Mesendoderm (in vitro differentiated cells): Measurements from ENCODE around the gene CRYBG2.

ENCODE experiments used
- DNase-seq: peaks from one replicate; pipeline ENCODE4 v3.0.0; 2013
- H2AK5ac ChIP-seq: 2 replicates; pipeline ENCODE4 v1.6.1; 2013; ENCODE audit warnings: low read length, inconsistent platforms
- H2BK120ac ChIP-seq: 2 replicates; pipeline ENCODE4 v1.6.1; 2013; ENCODE audit warnings: low read depth, mild to moderate bottlenecking, low read length, moderate library complexity, mixed read lengths
- H2BK15ac ChIP-seq: replicated peaks from 2 replicates; pipeline ENCODE4 v1.6.1; 2013; ENCODE audit warnings: low read depth, mild to moderate bottlenecking, moderate library complexity
- H2BK5ac ChIP-seq: 2 replicates; pipeline ENCODE4 v1.6.1; 2013; ENCODE audit warnings: low read length, inconsistent platforms
- H3K18ac ChIP-seq: 2 replicates; pipeline ENCODE4 v1.6.1; 2013; ENCODE audit warnings: mild to moderate bottlenecking, low read length, mixed read lengths
- H3K23ac ChIP-seq: one replicate; pipeline ENCODE4 v1.6.1; 2013; ENCODE audit warnings: low read length
- H3K27ac ChIP-seq: 2 replicates; pipeline ENCODE4 v1.5.1; 2013; ENCODE audit warnings: low read depth, mild to moderate bottlenecking, inconsistent platforms, low read length, moderate library complexity
- H3K27me3 ChIP-seq: 2 replicates; pipeline ENCODE4 v1.6.1; 2013; ENCODE audit warnings: low read length, control low read depth, mild to moderate bottlenecking, inconsistent platforms; ENCODE audit not compliant: insufficient read depth, poor library complexity
- H3K36me3 ChIP-seq: 2 replicates; pipeline ENCODE4 v1.6.1; 2013; ENCODE audit warnings: low read length, inconsistent platforms; ENCODE audit not compliant: control insufficient read depth, insufficient read depth
- H3K4ac ChIP-seq: one replicate; pipeline ENCODE4 v1.6.1; 2013; ENCODE audit warnings: low read depth, mild to moderate bottlenecking, low read length, moderate library complexity
- H3K4me1 ChIP-seq: 2 replicates; pipeline ENCODE4 v1.6.1; 2013; ENCODE audit warnings: low read depth, low read length, inconsistent platforms; ENCODE audit not compliant: control insufficient read depth
- H3K4me2 ChIP-seq: 2 replicates; pipeline ENCODE4 v1.6.1; 2013; ENCODE audit warnings: low read length
- H3K4me3 ChIP-seq: 2 replicates; pipeline ENCODE4 v1.5.1; 2013; ENCODE audit warnings: mild to moderate bottlenecking, low read length
- H3K56ac ChIP-seq: one replicate; pipeline ENCODE4 v1.6.1; 2013; ENCODE audit warnings: low read length
- H3K79me1 ChIP-seq: 2 replicates; pipeline ENCODE4 v1.6.1; 2013; ENCODE audit warnings: low read length, inconsistent platforms
- H3K79me2 ChIP-seq: 2 replicates; pipeline ENCODE4 v1.6.1; 2013; ENCODE audit warnings: mild to moderate bottlenecking, low read length; ENCODE audit not compliant: control insufficient read depth, insufficient read depth
- H3K9ac ChIP-seq: 2 replicates; pipeline ENCODE4 v1.6.1; 2013; ENCODE audit warnings: low read length, inconsistent platforms
- H4K5ac ChIP-seq: one replicate; pipeline ENCODE4 v1.6.1; 2013; ENCODE audit warnings: low read length
- H4K8ac ChIP-seq: one replicate; pipeline ENCODE4 v1.6.1; 2013; ENCODE audit warnings: low read depth, mild to moderate bottlenecking, control low read depth, low read length, moderate library complexity
- WGBS: extraction: QIAGEN DNeasy Blood & Tissue Kit; methylation state at CpG from one replicate; pipeline ENCODE4 v1.1.7; 2013; ENCODE audit warnings: low lambda C conversion rate, missing lambda C conversion rate; ENCODE audit not compliant: insufficient coverage; ENCODE audit errors: extremely low coverage; 5-methylcytosine and 5-hydroxymethylcytosine counted together

CRYBG2 gene

GRCh38 chr1:26344147-26344920, 9.6 kb downstream of the CRYBG2 start:
- Histone ChIP-seq H3K79me1 (no peaks in the 10 kb centered on the region), H3K4me3 (no peak overlapping the region), H3K9ac (no peak overlapping the region), H3K36me3 (no peaks in the 10 kb centered on the region), H3K79me2 (no peaks in the 10 kb centered on the region), H2BK120ac (no peak overlapping the region), H2AK5ac (no peak overlapping the region), H3K27ac (no peak overlapping the region), H4K8ac (no peak overlapping the region), H3K4me2 (no peak overlapping the region), H3K18ac (no peak overlapping the region), H3K4me1 (no peaks in the 10 kb centered on the region), H4K5ac (no peak overlapping the region), H3K27me3 (no peaks in the 10 kb centered on the region), H3K4ac (no peak overlapping the region), H2BK15ac (no peak overlapping the region), H2BK5ac (no peak overlapping the region), H3K23ac (no peak overlapping the region), H3K56ac (no peak overlapping the region)
- DNase-seq: no peak
- no CpG with 5 or more reads among the region's 15 CpGs for WGBS

- Histone ChIP-seq H3K56ac (no peak overlapping the region), H3K36me3 (no peaks in the 10 kb centered on the region), H2BK15ac (no peak overlapping the region), H3K27ac (no peak overlapping the region), H3K18ac (no peak overlapping the region), H3K79me1 (no peaks in the 10 kb centered on the region), H3K4ac (no peak overlapping the region), H3K4me3 (no peak overlapping the region), H3K4me2 (no peak overlapping the region), H3K23ac (no peak overlapping the region), H2BK5ac (no peak overlapping the region), H3K79me2 (no peaks in the 10 kb centered on the region), H2BK120ac (no peak overlapping the region), H3K4me1 (no peaks in the 10 kb centered on the region), H4K8ac (no peak overlapping the region), H2AK5ac (no peak overlapping the region), H3K9ac (no peak overlapping the region), H4K5ac (no peak overlapping the region), H3K27me3 (no peaks in the 10 kb centered on the region)
- no peak for DNase-seq
- no CpG with 5 or more reads among the region's 4 CpGs for WGBS
Measured at GRCh38 chr1:26340047-26340481, 13.9 kb downstream of the CRYBG2 start.

- no peak overlapping the region for H3K9ac ChIP-seq
- H4K8ac ChIP-seq: no peak overlapping the region
- H3K79me1 ChIP-seq: no peaks in the 10 kb centered on the region
- no CpG with 5 or more reads among the region's 1 CpG for WGBS
- no peak overlapping the region for H3K27ac ChIP-seq
- H3K4me2 ChIP-seq: no peak overlapping the region
- H2BK5ac ChIP-seq: no peak overlapping the region
- no peak overlapping the region for H3K56ac ChIP-seq
- no peak for DNase-seq
- H4K5ac ChIP-seq: no peak overlapping the region
- H3K79me2 ChIP-seq: no peaks in the 10 kb centered on the region
- H2BK120ac ChIP-seq: no peak overlapping the region
- no peak overlapping the region for H3K4me3 ChIP-seq
- H3K27me3 ChIP-seq: no peaks in the 10 kb centered on the region
- H3K36me3 ChIP-seq: no peaks in the 10 kb centered on the region
- H3K4ac ChIP-seq: no peak overlapping the region
- H2AK5ac ChIP-seq: no peak overlapping the region
- H3K4me1 ChIP-seq: no peaks in the 10 kb centered on the region
- H3K23ac ChIP-seq: no peak overlapping the region
- no peak overlapping the region for H3K18ac ChIP-seq
- no peak overlapping the region for H2BK15ac ChIP-seq
Measured at GRCh38 chr1:26338670-26339069, 15.3 kb downstream of the CRYBG2 start.

GRCh38 chr1:26337625-26338024, 16.3 kb downstream of the CRYBG2 start:
- Histone ChIP-seq H3K4me1 (no peaks in the 10 kb centered on the region), H3K9ac (no peak overlapping the region), H3K4me3 (no peak overlapping the region), H2BK5ac (no peak overlapping the region), H3K79me1 (no peaks in the 10 kb centered on the region), H3K23ac (no peak overlapping the region), H3K79me2 (no peaks in the 10 kb centered on the region), H2BK120ac (no peak overlapping the region), H3K36me3 (no peaks in the 10 kb centered on the region), H3K4ac (no peak overlapping the region), H2AK5ac (no peak overlapping the region), H2BK15ac (no peak overlapping the region), H4K8ac (no peak overlapping the region), H3K4me2 (no peak overlapping the region), H3K18ac (no peak overlapping the region), H3K27me3 (no peaks in the 10 kb centered on the region), H3K27ac (no peak overlapping the region), H4K5ac (no peak overlapping the region), H3K56ac (no peak overlapping the region)
- WGBS: no CpG with 5 or more reads among the region's 4 CpGs
- DNase-seq: no peak

GRCh38 chr1:26337206-26337535, 16.8 kb downstream of the CRYBG2 start:
- Histone ChIP-seq H3K4me3 (no peak overlapping the region), H3K27me3 (no peaks in the 10 kb centered on the region), H3K18ac (no peak overlapping the region), H2BK120ac (no peak overlapping the region), H3K9ac (no peak overlapping the region), H3K4me2 (no peak overlapping the region), H4K8ac (no peak overlapping the region), H3K36me3 (no peaks in the 10 kb centered on the region), H3K56ac (no peak overlapping the region), H2BK5ac (no peak overlapping the region), H3K4me1 (no peaks in the 10 kb centered on the region), H3K27ac (no peak overlapping the region), H4K5ac (no peak overlapping the region), H3K79me1 (no peaks in the 10 kb centered on the region), H2AK5ac (no peak overlapping the region), H2BK15ac (no peak overlapping the region), H3K23ac (no peak overlapping the region), H3K79me2 (no peaks in the 10 kb centered on the region), H3K4ac (no peak overlapping the region)
- WGBS: no CpG with 5 or more reads among the region's 7 CpGs
- no peak for DNase-seq
